Right kidney (tissue), 1 donor: Measurements from ENCODE around the gene IRS1.

Source experiments
- DNase-seq: peaks from one replicate; pipeline ENCODE4 v3.0.0-alpha.2; 2016

IRS1 gene

GRCh38 chr2:226758921-226759640 is 40.5 kb downstream of the IRS1 start:
- no peak for DNase-seq

GRCh38 chr2:226756131-226756530 is 43.5 kb downstream of the IRS1 start:
- DNase-seq: no peak

- DNase-seq: no peak
These were observed 44.0 kb downstream of the IRS1 start for GRCh38 chr2:226755631-226756030.

- no peak for DNase-seq
These were observed 44.6 kb downstream of the IRS1 start for GRCh38 chr2:226754821-226755604.

- DNase-seq: no peak
These were observed 46.7 kb downstream of the IRS1 start for GRCh38 chr2:226752887-226753286.

- DNase-seq: no peak
These were observed 52.3 kb downstream of the IRS1 start for GRCh38 chr2:226747288-226747687.

- DNase-seq: no peak
These were observed 53.3 kb downstream of the IRS1 start for GRCh38 chr2:226746196-226746800.

GRCh38 chr2:226743915-226744314 is 55.7 kb downstream of the IRS1 start:
- no peak for DNase-seq

- no peak for DNase-seq
These were observed 57.3 kb downstream of the IRS1 start for GRCh38 chr2:226742347-226742746.

- DNase-seq: no peak
These were observed 59.5 kb downstream of the IRS1 start for GRCh38 chr2:226740039-226740648.

- no peak for DNase-seq
These were observed 60.0 kb downstream of the IRS1 start for GRCh38 chr2:226739545-226740030.

GRCh38 chr2:226738821-226739544 is 60.6 kb downstream of the IRS1 start:
- DNase-seq: no peak

- DNase-seq: no peak
These were observed 61.3 kb downstream of the IRS1 start for GRCh38 chr2:226738191-226738820.

- DNase-seq: no peak
These were observed 63.2 kb downstream of the IRS1 start for GRCh38 chr2:226736382-226736781.

GRCh38 chr2:226733927-226734564 is 65.6 kb downstream of the IRS1 start:
- DNase-seq: no peak

GRCh38 chr2:226733189-226733858 is 66.3 kb downstream of the IRS1 start:
- no peak for DNase-seq

- DNase-seq: no peak
These were observed 67.0 kb downstream of the IRS1 start for GRCh38 chr2:226732478-226733188.

- DNase-seq: no peak
These were observed 69.1 kb downstream of the IRS1 start for GRCh38 chr2:226730481-226730880.

GRCh38 chr2:226728996-226729395 is 70.6 kb downstream of the IRS1 start:
- no peak for DNase-seq

GRCh38 chr2:226727251-226727650 is 72.4 kb downstream of the IRS1 start:
- DNase-seq: no peak
